WTC11 (cell line): Measurements from ENCODE around the gene MCHR2.

Experiments used
- FOXK1 ChIP-seq: sonication (generic); formaldehyde crosslinking; IDR thresholded peaks from 2 replicates; pipeline ENCODE4 v1.8.0; 2022; ENCODE audit warnings: mild to moderate bottlenecking, moderate library complexity, missing genetic modification reagents
- FOXP1 ChIP-seq: sonication (generic); formaldehyde crosslinking; IDR thresholded peaks from 2 replicates; pipeline ENCODE4 v1.8.0; 2022; ENCODE audit warnings: missing genetic modification reagents, mild to moderate bottlenecking, moderate library complexity, borderline replicate concordance
- JUN ChIP-seq: sonication (generic); formaldehyde crosslinking; IDR thresholded peaks from 2 replicates; pipeline ENCODE4 v1.8.0; 2023; ENCODE audit warnings: mild to moderate bottlenecking, missing genetic modification reagents
- RORB ChIP-seq: fragments of 250-450 bp; sonication (Bioruptor Pico); IDR thresholded peaks from 2 replicates; pipeline ENCODE4 v1.9.0; 2021; ENCODE audit warnings: mild to moderate bottlenecking
- SP1 ChIP-seq: sonication (generic); formaldehyde crosslinking; conservative IDR thresholded peaks from 2 replicates; pipeline ENCODE4 v1.8.1; 2022; ENCODE audit warnings: missing genetic modification reagents
- TP53 ChIP-seq: sonication (generic); formaldehyde crosslinking; IDR thresholded peaks from 2 replicates; pipeline ENCODE4 v1.8.1; 2023; ENCODE audit warnings: mild to moderate bottlenecking, missing genetic modification reagents
- ZBTB21 ChIP-seq: sonication (generic); formaldehyde crosslinking; IDR thresholded peaks from 2 replicates; pipeline ENCODE4 v1.8.1; 2023; ENCODE audit warnings: mild to moderate bottlenecking, missing genetic modification reagents, borderline replicate concordance
- ZNF121 ChIP-seq: sonication (generic); formaldehyde crosslinking; IDR thresholded peaks from 2 replicates; pipeline ENCODE4 v1.8.0; 2023; ENCODE audit warnings: missing genetic modification reagents
- ZNF671 ChIP-seq: fragments of 250-450 bp; sonication (Bioruptor Pico); IDR thresholded peaks from 2 replicates; pipeline ENCODE4 v1.8.0; 2021; ENCODE audit warnings: mild to moderate bottlenecking
- TF ChIP-seq, protein P1 (sequence below): fragments of 200-600 bp; IDR thresholded peaks from 2 replicates; pipeline ENCODE4 v1.8.0; 2022; ENCODE audit warnings: antibody characterized with exemption
- TF ChIP-seq, protein P2 (sequence below): sonication (generic); formaldehyde crosslinking; IDR thresholded peaks from 2 replicates; pipeline ENCODE4 v1.8.0; 2023; ENCODE audit warnings: missing genetic modification reagents
- TF ChIP-seq, protein P3 (sequence below): fragments of 250-450 bp; sonication (Bioruptor Pico); IDR thresholded peaks from 2 replicates; pipeline ENCODE4 v1.8.0; 2021; ENCODE audit warnings: mild to moderate bottlenecking
- TF ChIP-seq, protein P4 (sequence below): sonication (generic); formaldehyde crosslinking; conservative IDR thresholded peaks from 2 replicates; pipeline ENCODE4 v1.8.1; 2022; ENCODE audit warnings: mild to moderate bottlenecking, missing genetic modification reagents
- TF ChIP-seq, protein P5 (sequence below): sonication (generic); formaldehyde crosslinking; IDR thresholded peaks from 2 replicates; pipeline ENCODE4 v1.8.0; 2023; ENCODE audit warnings: mild to moderate bottlenecking, missing genetic modification reagents

DNA sequence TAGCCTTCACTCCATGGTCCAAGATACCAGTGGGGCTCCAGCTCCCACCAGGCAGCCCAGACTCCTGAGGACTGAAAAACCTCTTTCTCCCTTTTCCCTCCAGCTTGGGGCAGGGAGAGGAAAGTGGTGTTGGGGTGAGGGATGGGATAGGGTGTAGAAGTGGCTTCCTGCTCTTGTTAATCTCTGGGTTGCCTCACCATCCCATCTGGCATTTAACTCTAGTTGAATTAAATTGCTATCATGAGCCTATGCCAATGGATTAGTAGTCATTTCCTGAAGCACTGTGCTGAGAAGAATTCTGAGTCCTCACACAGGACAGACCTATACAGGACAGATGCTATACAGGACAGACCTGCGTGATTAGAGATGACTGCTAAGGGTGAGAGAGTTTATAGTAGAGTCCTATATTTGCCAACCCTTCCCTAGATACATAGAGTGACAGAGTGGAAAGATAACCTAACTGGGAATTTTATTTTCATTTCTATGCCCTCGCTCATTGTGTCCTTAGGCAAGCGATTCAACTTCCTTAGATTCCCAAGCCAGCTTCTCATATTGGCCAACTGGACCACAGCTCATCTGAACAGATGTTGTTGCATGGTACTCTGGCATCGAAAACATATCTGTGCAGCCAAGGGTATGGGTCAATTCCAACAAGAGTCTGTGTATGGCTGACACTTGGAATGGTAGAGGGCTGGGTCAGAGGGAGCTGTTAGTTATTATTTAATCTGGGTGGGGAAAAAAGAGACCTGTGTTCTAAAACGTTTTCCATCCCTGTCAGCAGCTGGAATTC is 42.8 kb downstream of the MCHR2 start:
- TF ChIP-seq, protein P1, sequence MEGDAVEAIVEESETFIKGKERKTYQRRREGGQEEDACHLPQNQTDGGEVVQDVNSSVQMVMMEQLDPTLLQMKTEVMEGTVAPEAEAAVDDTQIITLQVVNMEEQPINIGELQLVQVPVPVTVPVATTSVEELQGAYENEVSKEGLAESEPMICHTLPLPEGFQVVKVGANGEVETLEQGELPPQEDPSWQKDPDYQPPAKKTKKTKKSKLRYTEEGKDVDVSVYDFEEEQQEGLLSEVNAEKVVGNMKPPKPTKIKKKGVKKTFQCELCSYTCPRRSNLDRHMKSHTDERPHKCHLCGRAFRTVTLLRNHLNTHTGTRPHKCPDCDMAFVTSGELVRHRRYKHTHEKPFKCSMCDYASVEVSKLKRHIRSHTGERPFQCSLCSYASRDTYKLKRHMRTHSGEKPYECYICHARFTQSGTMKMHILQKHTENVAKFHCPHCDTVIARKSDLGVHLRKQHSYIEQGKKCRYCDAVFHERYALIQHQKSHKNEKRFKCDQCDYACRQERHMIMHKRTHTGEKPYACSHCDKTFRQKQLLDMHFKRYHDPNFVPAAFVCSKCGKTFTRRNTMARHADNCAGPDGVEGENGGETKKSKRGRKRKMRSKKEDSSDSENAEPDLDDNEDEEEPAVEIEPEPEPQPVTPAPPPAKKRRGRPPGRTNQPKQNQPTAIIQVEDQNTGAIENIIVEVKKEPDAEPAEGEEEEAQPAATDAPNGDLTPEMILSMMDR = no peak
- TF ChIP-seq, protein P2, sequence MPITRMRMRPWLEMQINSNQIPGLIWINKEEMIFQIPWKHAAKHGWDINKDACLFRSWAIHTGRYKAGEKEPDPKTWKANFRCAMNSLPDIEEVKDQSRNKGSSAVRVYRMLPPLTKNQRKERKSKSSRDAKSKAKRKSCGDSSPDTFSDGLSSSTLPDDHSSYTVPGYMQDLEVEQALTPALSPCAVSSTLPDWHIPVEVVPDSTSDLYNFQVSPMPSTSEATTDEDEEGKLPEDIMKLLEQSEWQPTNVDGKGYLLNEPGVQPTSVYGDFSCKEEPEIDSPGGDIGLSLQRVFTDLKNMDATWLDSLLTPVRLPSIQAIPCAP (CRISPR knock-in tag) = no peak
- TF ChIP-seq ZBTB21 (CRISPR knock-in tag) (no peak), ZNF671 (no peak), FOXK1 (no peak), ZNF121 (no peak), FOXP1 (no peak), JUN (CRISPR knock-in tag) (no peak), SP1 (CRISPR knock-in tag) (no peak), TP53 (CRISPR knock-in tag) (no peak), RORB (CRISPR knock-in tag) (no peak)
- TF ChIP-seq, protein P3, sequence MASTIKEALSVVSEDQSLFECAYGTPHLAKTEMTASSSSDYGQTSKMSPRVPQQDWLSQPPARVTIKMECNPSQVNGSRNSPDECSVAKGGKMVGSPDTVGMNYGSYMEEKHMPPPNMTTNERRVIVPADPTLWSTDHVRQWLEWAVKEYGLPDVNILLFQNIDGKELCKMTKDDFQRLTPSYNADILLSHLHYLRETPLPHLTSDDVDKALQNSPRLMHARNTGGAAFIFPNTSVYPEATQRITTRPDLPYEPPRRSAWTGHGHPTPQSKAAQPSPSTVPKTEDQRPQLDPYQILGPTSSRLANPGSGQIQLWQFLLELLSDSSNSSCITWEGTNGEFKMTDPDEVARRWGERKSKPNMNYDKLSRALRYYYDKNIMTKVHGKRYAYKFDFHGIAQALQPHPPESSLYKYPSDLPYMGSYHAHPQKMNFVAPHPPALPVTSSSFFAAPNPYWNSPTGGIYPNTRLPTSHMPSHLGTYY (CRISPR knock-in tag) = no peak
- TF ChIP-seq, protein P4, sequence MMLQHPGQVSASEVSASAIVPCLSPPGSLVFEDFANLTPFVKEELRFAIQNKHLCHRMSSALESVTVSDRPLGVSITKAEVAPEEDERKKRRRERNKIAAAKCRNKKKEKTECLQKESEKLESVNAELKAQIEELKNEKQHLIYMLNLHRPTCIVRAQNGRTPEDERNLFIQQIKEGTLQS = no peak
- TF ChIP-seq, protein P5, sequence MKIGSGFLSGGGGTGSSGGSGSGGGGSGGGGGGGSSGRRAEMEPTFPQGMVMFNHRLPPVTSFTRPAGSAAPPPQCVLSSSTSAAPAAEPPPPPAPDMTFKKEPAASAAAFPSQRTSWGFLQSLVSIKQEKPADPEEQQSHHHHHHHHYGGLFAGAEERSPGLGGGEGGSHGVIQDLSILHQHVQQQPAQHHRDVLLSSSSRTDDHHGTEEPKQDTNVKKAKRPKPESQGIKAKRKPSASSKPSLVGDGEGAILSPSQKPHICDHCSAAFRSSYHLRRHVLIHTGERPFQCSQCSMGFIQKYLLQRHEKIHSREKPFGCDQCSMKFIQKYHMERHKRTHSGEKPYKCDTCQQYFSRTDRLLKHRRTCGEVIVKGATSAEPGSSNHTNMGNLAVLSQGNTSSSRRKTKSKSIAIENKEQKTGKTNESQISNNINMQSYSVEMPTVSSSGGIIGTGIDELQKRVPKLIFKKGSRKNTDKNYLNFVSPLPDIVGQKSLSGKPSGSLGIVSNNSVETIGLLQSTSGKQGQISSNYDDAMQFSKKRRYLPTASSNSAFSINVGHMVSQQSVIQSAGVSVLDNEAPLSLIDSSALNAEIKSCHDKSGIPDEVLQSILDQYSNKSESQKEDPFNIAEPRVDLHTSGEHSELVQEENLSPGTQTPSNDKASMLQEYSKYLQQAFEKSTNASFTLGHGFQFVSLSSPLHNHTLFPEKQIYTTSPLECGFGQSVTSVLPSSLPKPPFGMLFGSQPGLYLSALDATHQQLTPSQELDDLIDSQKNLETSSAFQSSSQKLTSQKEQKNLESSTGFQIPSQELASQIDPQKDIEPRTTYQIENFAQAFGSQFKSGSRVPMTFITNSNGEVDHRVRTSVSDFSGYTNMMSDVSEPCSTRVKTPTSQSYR (CRISPR knock-in tag) = no peak
